ENCODE measurements around the gene MACROD2.
A peak's percentile ranks its signal among the peaks of the same experiment; 100 is the strongest.

Gene MACROD2

GRCh38 chr20:15674253-15675060 is 1679.1 kb downstream of the MACROD2 start:
- no peak for DNase-seq

- no peak for DNase-seq
Measured at GRCh38 chr20:15675061-15675514, 1679.8 kb downstream of the MACROD2 start.

- no peak for DNase-seq
Measured at GRCh38 chr20:15675813-15676484, 1680.6 kb downstream of the MACROD2 start.

- no peak for DNase-seq
Measured at GRCh38 chr20:15676815-15677214, 1681.5 kb downstream of the MACROD2 start.

GRCh38 chr20:15682690-15683089 is 1687.4 kb downstream of the MACROD2 start:
- no peak for DNase-seq

GRCh38 chr20:15692570-15692969 is 1697.3 kb downstream of the MACROD2 start:
- no peak for DNase-seq

- no peak for DNase-seq
Measured at GRCh38 chr20:15699431-15700146, 1704.3 kb downstream of the MACROD2 start.

GRCh38 chr20:15700147-15700765 is 1704.9 kb downstream of the MACROD2 start:
- DNase-seq: no peak

- DNase-seq: no peak
Measured at GRCh38 chr20:15702161-15702560, 1706.8 kb downstream of the MACROD2 start.

- DNase-seq: no peak
Measured at GRCh38 chr20:15703171-15703911, 1708.0 kb downstream of the MACROD2 start.

GRCh38 chr20:15705975-15706374 is 1710.7 kb downstream of the MACROD2 start:
- DNase-seq: no peak

- no peak for DNase-seq
Measured at GRCh38 chr20:15706719-15707118, 1711.4 kb downstream of the MACROD2 start.

GRCh38 chr20:15708984-15709598 is 1713.8 kb downstream of the MACROD2 start:
- peak; percentile 22 for DNase-seq

GRCh38 chr20:15710636-15711035 is 1715.3 kb downstream of the MACROD2 start:
- DNase-seq: no peak

- no peak for DNase-seq
Measured at GRCh38 chr20:15711177-15711576, 1715.9 kb downstream of the MACROD2 start.

- no peak for DNase-seq
Measured at GRCh38 chr20:15716256-15716655, 1720.9 kb downstream of the MACROD2 start.

- no peak for DNase-seq
Measured at GRCh38 chr20:15726416-15726815, 1731.1 kb downstream of the MACROD2 start.

GRCh38 chr20:15734052-15734451 is 1738.7 kb downstream of the MACROD2 start:
- DNase-seq: no peak

GRCh38 chr20:15739035-15739434 is 1743.7 kb downstream of the MACROD2 start:
- DNase-seq: no peak

- no peak for DNase-seq
Measured at GRCh38 chr20:15740046-15740775, 1744.9 kb downstream of the MACROD2 start.

GRCh38 chr20:15742087-15742486 is 1746.8 kb downstream of the MACROD2 start:
- no peak for DNase-seq

Data from NCI-H748 treated with DMSO at 0.1 percent for 48 hours (cell line).